HG03196 (cell line): ENCODE results near the gene NDOR1.

ENCODE experiments used
- ATAC-seq: cut with Tn5 transposase; IDR thresholded peaks from one replicate; pipeline ENCODE4 v1.9.1; 2021; ENCODE audit not compliant: unreplicated experiment

NDOR1 gene

DNA sequence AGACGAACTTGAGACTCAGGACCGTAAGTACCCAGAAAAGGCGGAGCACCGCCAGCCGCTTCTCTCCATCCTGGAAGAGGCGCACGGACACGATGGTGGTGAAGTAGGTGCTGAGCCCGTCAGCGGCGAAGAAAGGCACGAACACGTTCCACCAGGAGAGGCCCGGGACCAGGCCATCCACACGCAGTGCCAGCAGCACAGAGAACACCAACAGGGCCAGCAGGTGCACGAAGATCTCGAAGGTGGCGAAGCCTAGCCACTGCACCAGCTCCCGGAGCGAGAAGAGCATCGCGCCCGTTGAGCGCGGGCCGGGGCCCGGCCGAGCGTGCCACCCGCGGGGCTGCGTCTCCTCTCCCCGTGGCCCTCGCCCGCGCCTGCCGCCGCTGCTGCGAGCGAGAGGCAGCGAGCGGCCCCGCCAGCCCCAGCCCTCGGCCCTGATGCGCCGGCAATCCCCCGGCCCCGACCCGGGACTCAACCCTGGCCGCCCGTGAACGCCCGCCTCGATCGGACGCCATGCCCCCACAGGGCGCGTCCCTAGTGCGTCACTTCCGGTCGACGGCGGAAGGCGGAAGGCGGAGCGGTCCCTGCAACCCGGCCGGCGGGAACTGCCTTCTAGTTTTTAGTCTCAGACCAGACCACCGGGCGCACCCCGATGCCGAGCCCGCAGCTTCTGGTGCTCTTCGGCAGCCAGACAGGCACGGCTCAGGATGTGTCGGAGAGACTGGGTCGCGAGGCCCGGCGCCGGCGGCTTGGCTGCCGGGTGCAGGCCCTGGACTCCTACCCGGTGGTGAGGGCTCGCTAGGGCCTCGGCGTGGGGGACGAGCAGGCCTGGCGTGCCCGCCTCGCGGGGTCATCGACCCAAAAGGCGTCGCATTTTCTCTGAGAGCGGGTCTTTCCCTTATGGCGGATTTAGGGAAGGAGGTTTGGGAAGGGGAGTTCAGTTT lies at the start of gene NDOR1, which contains the start of gene TMEM203:
Gene NDOR1, plus strand, starts transcription at position 575 of the 944 bp plus-strand sequence. Its CDS starts 78 bp downstream, at position 653.
Gene TMEM203, minus strand, starts transcription at position 523 of the 944 bp plus-strand sequence. Its CDS starts 234 bp downstream, at position 289.
- ATAC-seq = peak; percentile 40

DNA sequence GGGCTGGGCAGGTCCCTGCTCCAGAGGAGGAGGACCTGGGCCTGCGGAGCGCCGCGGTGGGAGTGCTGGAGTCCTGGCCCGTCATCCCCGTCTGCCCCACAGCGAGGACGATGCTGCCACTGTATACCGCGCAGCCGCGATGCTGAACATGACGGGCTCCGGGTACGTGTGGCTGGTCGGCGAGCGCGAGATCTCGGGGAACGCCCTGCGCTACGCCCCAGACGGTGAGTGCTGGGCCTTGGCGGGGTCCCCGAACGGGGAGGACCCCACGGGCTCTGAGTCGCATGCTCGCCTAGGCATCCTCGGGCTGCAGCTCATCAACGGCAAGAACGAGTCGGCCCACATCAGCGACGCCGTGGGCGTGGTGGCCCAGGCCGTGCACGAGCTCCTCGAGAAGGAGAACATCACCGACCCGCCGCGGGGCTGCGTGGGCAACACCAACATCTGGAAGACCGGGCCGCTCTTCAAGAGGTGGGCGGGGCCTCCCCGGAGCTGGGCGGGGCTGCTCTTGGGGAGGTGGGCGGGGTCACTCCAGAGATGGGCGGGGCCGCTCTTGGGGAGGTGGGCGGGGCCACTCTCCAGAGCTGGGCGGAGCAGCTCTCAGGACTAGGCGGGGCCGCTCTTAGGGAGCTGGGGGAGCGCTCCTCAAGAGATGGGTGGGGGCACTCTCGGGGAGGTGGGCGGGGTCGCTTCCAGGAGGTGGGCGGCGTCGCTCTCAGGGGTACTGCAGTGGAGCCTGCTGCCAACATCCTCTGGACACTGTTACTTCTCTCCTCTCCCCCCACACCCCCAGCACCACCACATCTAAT lies 48.7 kb upstream of the NDOR1 start:
- ATAC-seq = no peak

DNA sequence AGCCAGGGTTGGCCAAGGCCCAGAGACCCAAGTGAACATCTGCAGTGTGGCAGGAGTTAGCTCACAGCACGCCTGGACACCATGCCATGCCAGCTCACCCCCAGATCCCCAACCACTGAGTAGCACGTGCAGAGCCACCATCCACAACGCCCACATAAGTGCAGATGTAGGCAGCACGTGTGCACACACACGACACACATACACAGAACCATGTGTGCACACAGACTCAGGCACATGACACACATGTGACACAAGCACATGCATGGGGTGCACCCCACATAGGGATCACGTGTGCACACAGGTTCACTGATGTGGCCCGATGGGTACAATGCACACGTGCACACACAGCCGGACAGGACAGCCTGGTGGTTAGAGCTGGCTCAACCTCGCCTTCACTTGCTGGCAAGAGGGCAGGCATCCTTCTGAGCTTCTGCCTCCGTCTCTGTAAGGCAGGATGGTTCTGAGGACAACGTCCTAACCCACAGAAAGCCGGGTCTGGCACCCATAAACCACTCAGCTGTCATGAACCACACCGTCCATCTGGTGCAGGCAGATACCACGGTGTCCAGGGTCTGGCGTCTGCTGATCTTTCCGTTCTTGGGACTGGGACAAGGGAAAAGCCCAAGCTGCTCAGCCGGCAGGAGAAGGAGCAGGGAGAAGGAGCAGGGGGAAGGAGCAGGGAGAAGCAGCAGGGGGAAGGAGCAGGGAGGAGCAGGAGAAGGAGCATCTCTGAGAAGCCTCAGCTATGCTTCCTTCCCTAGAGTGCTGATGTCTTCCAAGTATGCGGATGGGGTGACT lies 47.7 kb upstream of the NDOR1 start:
- ATAC-seq = no peak

DNA sequence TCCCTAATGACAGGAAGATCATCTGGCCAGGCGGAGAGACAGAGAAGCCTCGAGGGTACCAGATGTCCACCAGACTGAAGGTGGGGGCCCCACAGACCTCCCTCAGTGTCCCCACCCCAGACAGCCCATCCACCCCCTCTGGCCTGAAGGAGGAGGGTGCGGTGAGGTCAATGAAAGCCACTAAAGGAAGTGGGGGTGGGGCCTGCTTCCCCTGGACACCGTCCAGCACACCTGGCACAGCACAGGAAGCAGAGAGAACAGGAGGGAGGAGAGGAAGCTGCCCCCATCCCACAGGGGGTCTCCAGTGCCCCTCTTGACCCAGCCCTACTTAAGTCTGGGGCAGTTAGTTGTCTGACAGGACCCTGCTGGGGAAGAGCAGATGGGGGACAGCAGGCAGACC lies 46.9 kb upstream of the NDOR1 start:
- no peak for ATAC-seq

- ATAC-seq = no peak
Measured at GRCh38 chr9:137159105-137160053, 46.1 kb upstream of the NDOR1 start.

DNA sequence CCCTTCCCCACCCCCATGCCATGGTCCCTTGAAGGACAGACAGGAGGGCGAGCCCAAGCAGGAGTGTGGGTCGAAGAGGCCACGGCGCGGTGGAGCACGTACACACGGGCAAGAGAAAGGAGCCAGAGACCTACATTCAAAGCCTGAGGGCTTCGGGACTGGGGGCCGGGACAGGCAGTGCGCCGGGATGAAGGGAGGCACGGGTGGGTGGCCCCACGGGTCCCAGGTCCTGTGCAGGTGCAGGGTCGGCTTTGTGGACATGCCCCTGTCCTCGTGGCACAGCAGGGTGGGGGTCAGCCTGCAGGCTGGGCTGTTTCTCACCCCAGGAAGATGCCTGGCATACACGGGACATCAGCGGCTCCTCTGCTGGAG lies 45.5 kb upstream of the NDOR1 start:
- no peak for ATAC-seq

DNA sequence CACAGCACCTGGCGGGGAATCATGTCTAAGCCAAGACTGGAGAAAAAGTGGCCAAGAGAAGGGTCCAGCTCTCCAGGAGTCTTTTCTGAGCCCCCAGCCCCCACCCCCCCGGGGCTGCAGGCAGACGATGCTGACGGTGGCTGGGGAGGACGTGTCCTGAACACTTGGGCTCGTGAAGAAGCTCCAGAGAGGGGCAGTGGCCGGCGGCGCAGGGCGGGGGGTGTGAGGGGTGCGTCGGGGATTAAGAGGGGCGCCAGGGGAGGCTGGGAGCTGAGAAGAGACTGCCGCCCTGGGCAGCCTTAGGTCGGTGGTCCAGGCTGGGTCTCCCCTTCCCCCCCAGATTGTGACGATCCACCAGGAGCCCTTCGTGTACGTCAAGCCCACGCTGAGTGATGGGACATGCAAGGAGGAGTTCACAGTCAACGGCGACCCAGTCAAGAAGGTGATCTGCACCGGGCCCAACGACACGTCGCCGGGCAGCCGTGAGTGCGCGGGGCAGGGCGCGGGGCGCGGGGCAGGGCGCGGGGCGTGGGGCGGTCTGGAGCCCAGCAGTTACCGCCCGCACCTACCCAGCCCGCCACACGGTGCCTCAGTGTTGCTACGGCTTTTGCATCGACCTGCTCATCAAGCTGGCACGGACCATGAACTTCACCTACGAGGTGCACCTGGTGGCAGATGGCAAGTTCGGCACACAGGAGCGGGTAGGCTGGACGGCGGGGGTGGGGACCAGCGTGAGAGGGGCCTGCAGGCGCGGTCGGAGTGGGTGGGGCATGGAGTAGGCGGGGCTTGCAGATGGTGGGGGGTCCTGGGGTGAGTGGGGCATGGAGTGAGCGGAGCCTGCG lies 44.6 kb upstream of the NDOR1 start:
- ATAC-seq = no peak

DNA sequence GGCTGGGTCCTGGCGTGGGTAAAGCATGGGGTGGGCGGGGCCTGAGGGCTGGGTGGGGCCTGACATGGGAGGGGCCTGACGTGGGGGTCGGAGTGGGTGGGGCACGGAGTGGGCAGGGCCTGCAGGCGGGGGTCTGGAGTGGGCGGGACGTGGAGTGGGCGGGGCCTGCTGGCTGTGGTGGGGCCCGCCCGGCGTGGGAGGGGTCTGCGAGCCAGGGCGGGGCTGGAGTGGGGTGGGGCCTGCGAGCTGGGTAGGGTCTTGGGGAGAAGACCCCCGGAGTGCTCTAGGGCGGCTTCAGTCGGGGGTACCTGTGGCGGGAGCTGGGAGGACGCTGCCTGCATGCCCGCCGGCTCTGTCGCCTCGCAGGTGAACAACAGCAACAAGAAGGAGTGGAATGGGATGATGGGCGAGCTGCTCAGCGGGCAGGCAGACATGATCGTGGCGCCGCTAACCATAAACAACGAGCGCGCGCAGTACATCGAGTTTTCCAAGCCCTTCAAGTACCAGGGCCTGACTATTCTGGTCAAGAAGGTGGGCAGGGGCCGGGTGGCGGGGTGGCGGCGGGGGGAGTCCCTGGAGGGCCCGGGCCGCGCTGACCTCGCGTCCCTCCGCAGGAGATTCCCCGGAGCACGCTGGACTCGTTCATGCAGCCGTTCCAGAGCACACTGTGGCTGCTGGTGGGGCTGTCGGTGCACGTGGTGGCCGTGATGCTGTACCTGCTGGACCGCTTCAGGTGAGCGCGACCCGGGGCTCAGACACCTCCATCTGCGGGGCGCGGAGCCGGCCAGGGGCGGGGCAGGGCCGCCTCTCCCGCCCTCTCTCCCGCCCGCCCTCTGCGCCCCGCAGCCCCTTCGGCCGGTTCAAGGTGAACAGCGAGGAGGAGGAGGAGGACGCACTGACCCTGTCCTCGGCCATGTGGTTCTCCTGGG lies 43.7 kb upstream of the NDOR1 start:
- ATAC-seq = no peak

GRCh38 chr9:137162505-137163364 lies 42.8 kb upstream of the NDOR1 start:
- ATAC-seq = no peak

GRCh38 chr9:137163365-137163715 lies 42.2 kb upstream of the NDOR1 start:
- no peak for ATAC-seq

- no peak for ATAC-seq
Measured at GRCh38 chr9:137163805-137164204, 41.7 kb upstream of the NDOR1 start.

DNA sequence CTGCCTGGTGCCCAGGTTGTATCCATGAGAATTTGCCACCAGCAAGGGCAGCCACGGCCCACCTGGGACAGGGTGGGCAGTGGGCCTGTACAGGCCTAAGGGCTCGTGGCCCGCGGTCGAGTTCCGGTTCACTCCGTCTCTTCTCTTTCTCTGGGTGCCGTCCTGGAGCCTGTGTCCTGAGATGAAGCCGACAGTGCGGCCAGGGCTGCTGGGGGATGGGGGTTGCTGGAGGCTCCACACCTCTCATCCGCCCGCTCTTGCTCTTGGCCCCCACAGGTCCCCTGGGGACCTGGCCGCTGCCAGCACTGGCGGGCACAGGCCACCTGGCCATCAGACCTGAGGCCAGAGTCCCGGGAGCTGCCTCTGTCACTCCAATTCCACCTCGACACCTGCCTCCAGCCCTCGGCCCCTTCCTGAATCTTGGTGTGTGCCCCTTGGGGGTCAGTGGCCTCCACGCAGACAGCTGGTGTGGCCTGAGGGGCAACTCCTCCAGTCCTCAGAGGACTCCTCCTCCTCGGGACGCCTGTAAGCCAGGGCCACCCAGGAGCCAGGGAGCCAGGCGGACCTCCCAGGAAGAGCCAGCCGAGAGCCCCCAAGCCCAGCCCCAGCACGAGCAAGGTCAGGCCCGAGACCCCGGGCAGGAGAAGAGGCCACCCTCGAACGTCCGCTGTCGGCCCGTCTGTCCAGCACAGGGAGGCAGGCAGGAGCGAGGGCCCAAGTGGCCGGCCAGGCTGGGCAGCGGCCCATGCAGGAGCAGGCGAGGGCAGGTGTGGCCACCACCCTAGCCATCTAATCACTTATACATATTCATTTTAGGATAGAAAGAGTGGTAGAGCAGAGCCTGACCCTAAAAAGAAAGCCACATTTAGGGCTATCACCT lies 40.9 kb upstream of the NDOR1 start:
- ATAC-seq = no peak

DNA sequence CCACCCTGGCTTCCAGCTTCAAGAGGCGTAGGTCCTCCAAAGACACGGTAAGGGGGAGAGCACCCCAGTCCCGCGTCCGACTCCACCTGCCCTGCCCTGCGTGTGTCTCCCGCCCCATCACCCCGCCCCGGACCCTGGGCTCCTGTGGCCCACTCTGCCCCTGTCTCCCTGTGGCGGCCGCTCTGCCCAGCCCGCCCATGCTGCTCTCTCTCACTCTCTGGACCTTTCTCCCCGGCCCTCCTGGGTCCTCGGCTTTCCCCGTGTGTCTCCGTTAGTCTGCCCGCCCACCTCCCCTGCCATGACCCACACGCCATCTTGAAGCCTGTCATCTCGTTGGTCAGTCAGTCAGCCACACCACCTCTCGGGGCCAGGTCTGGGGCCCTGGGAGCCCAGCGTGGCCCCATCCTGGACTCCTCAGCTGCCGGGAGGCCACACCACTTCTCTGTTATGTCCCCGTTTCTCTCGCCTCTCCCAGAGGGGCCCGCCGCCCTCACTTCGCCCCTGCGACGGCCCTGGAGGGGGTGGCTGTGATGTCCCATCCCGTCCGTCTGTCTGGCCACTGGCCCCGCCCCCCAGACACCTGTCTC lies 40.2 kb upstream of the NDOR1 start:
- no peak for ATAC-seq

DNA sequence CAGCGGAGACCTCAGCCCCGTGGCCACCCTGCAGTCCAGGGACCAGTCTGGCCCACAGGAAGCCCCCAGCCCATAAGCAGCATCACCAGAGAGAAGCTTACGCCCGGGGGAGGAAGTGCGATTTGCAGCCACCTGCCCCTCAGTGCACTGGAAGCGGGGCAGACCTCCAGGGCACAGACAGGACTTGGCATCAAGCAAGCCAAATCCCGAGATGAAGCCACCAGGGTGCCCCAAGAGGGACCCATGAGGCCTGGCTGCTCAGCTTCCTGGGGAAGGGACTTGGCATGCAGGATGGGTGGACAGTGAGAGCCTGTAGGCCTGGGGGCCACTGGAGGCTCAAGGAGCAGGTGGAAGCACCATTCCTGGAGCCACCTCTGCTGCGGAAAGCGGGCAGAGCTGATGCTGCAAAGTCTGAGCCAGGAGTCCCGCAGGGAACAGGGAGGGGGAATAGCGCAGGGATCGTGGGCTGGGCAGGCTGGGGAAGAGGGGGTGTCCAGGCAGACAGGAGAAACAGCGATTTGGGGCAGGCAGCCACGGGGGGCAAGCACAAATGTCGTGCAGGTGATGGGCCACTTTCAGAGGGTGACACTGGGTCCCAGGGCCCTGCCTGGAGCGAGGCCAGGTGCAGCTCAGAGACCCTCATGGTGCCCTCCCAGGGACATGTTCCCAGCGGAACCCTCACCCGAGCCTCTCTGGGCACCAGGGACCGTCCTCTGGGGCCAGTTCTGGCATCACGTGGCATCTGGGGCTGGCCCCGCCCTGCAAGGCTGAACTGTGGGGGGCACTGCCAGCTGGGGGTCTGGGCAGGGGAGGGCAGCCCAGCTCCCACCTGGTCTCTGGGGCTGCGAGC lies 38.9 kb upstream of the NDOR1 start:
- no peak for ATAC-seq

GRCh38 chr9:137167277-137167746 lies 38.2 kb upstream of the NDOR1 start:
- no peak for ATAC-seq
